Stimulated activated CD4-positive, alpha-beta T cell treated with anti-CD3 and anti-CD28 coated beads, Interleukin-15, amount 100 ng/mL, for 24 hours (primary cell): ENCODE results near the gene CHMP2A.
"Not testable (repeated sequence)": the region's sequence is repeated elsewhere in the genome, so short reads cannot be mapped to it uniquely, and the experiment has no call there.

Experiments
- DNase-seq: peaks from one replicate; pipeline ENCODE4 v3.0.0-alpha.2; 2020

Gene CHMP2A

GRCh38 chr19:58554494-58555368, at the start of gene CHMP2A:
CHMP2A (minus strand) TSS chr19:58555105; CDS start chr19:58554212, 893 bp downstream.
- peak; percentile 99 for DNase-seq

GRCh38 chr19:58586133-58586765, 31.3 kb upstream of the CHMP2A start:
- no peak for DNase-seq

GRCh38 chr19:58585442-58586132, 30.7 kb upstream of the CHMP2A start:
- no peak for DNase-seq

- no peak for DNase-seq
Measured at GRCh38 chr19:58584498-58585441, 29.9 kb upstream of the CHMP2A start.

- no peak for DNase-seq
Measured at GRCh38 chr19:58582985-58583384, 28.1 kb upstream of the CHMP2A start.

GRCh38 chr19:58581227-58582141, 26.6 kb upstream of the CHMP2A start:
- DNase-seq = peak; percentile 92

- no peak for DNase-seq
Measured at GRCh38 chr19:58579473-58580142, 24.7 kb upstream of the CHMP2A start.

- DNase-seq = peak; percentile 38
Measured at GRCh38 chr19:58578012-58578925, 23.4 kb upstream of the CHMP2A start.

- not testable (repeated sequence) for DNase-seq
Measured at GRCh38 chr19:58577581-58577980, 22.7 kb upstream of the CHMP2A start.

GRCh38 chr19:58575183-58576041, 20.5 kb upstream of the CHMP2A start:
- DNase-seq = peak; percentile 89

- DNase-seq = no peak
Measured at GRCh38 chr19:58573658-58574164, 18.8 kb upstream of the CHMP2A start.

- DNase-seq = peak; percentile 100
Measured at GRCh38 chr19:58572818-58573657, 18.1 kb upstream of the CHMP2A start, which contains the start of gene MZF1. MZF1 (minus strand) TSS chr19:58573335; CDS start chr19:58571389, 1,946 bp downstream.

GRCh38 chr19:58572026-58572817, 17.3 kb upstream of the CHMP2A start:
- DNase-seq = no peak

GRCh38 chr19:58571575-58571947, 16.7 kb upstream of the CHMP2A start:
- no peak for DNase-seq

- DNase-seq = no peak
Measured at GRCh38 chr19:58570770-58571574, 16.1 kb upstream of the CHMP2A start.
